Body of pancreas (tissue), 4 donors: ENCODE measurements around the gene CLSTN1.

Experiments used
- CTCF ChIP-seq, 7 experiments: fragments of 450-650 bp in 4 of 7; fragments of 200-600 bp in 3 of 7; sonication (generic) in 3 of 7; IDR thresholded peaks; one replicate each; pipeline ENCODE4 v1.5.1; 2016 to 2019; ENCODE audit warnings: antibody characterized with exemption in 7 of 7
- POLR2A ChIP-seq, 3 donors: fragments of 450-650 bp; IDR thresholded peaks; one replicate each; pipeline ENCODE4 v1.6.1; 2016; ENCODE audit warnings: antibody characterized with exemption in 3 of 3, mild to moderate bottlenecking in 2 of 3

GRCh38 chr1:9822490-9822889, 1.3 kb downstream of the CLSTN1 start:
- TF ChIP-seq CTCF (IDR thresholded peaks at IDR 0.05) (no peak), POLR2A (IDR thresholded peaks at IDR 0.05) (no peak)
